Fibroblast of skin of left quadriceps (primary cell): ENCODE measurements around the gene SMAD2.
A peak's percentile ranks its signal among the peaks of the same experiment; 100 is the strongest.

Source experiments
- DNase-seq, 2 experiments: peaks; one replicate each; pipeline ENCODE4 v3.0.0-alpha.2; 2013; ENCODE audit warnings: low read depth in 2 of 2

Gene SMAD2

GRCh38 chr18:47898055-47898454 lies 32.4 kb downstream of the SMAD2 start:
- no peak for DNase-seq

GRCh38 chr18:47895565-47896250 lies 34.8 kb downstream of the SMAD2 start:
- DNase-seq: no peak

- DNase-seq: no peak
Measured at GRCh38 chr18:47893939-47894699, 36.3 kb downstream of the SMAD2 start.

DNA sequence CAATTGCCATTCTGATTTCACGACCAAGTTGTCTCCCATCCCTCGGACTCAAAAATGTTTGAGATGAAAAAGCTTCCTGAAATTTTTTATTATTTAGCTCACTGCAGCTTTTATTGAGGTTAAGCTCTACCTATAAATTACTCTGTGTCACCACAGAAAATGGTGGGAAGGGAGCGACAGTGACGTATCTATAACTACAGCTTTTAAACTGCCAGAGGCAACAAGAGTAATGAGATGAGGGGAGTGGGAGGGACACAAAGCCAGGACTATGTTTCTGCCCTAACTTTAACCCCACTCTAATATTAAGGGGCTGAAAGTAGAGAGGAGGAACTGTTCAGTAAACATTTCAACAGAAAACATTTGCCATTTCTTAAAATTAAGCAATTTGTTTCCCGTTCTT lies 37.4 kb downstream of the SMAD2 start:
- DNase-seq: no peak

- DNase-seq: no peak
Measured at GRCh38 chr18:47888156-47888555, 42.3 kb downstream of the SMAD2 start.

DNA sequence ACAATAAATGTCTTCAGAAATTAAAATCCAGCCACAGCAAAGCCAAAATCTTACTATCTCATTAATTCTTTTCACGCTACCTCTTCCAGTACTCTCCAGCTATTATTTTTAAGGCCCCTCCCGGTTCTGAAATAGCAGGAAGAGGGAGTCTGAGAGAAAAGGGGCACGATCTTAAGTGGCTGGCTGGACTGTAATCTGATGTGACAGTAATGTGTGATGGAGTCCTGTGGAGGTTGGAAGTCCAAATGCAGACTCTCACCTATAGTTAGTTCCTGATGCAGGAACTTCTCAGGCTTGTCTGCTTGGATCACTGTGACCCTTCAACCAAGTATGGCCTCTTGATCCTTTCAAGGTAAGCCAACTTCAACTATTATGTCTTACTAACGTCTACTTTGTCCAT lies 43.2 kb downstream of the SMAD2 start:
- no peak for DNase-seq

DNA sequence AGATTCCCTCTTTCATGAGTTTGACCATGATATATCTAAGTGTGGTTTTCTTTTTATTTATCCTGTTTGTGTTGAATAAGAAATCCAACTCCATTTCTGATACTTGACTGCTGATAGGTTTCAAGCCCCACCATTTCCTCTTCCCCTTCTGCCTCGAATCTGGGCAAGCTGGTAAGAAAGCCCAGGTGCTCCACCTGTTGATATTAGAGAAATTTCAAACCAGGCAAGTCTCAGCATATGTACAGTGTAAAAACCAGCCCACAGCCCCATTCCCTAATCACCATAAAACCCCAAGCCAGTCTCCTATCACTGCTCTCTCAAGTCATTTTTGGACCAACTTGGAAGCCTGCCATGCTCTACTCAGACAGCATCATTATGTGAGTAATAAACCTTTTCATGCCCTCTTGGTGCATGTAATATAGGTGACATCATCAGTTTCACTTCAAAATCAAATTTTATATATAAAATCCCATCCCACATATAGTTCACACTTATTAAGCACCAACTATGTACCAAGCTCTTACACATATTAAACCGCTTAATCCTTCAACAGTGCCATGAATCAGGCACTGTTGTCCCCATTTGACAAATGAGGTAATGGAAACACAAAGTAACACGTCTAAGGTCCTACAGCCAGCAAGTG lies 46.6 kb downstream of the SMAD2 start:
- DNase-seq: peak; percentile 22

DNA sequence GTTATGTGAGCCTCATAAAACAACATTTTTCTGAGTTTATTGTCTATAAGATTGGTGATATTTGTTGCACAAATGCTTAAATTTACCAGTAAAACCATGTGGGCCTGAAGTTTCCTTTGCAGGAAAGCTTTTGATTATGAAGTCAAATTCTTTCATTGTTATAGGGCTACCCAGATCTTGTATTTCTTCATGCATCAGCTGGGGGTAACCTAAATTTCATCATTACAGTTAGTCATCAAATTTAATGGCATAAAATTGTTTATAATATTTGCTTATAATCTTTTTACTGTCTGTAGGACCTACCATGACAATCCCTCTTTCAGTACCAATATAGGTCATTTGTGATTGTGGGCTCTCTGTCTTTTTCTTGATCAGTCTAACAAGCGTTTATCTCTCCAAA lies 47.8 kb downstream of the SMAD2 start:
- DNase-seq: peak; percentile 12 to 14

- DNase-seq: no peak
Measured at GRCh38 chr18:47881752-47882455, 48.6 kb downstream of the SMAD2 start.

GRCh38 chr18:47881042-47881441 lies 49.4 kb downstream of the SMAD2 start:
- no peak for DNase-seq

DNA sequence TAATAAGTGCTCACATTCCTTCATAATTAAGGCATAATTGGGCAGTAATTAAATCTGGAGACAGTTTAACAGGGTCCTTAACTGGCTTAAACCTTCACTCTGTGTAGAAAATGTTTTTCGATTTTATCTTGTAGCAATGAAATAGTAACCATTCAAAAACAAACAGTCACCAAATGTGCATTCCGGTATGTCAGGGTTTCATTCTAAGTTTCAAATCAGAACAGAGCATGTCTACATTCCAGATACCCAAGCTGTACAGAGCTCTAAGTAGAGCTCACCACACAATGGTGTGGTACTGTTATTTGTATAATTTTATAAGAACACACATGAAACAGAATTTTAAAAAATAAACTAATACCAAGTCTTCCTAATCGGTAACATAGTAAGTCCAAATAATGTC lies 52.6 kb downstream of the SMAD2 start:
- no peak for DNase-seq

DNA sequence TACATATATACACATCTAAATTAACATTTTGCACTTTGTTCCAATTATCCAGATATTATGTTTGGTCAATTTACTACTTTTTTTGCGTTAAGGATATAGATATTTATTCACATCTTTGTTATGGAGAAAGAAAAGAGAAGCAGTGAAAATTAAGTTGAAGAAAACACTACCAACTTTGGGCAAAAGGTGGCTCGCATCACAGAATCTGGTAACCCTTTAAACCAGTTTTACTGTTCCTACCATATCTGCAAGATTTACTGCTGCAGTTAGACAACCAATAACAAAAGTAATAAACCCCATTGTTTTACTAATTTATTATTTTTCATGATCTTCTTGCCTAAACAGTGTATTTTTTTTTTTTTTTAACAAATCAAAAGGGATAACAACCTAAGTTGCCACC lies 53.6 kb downstream of the SMAD2 start:
- no peak for DNase-seq

GRCh38 chr18:47873625-47874024 lies 56.8 kb downstream of the SMAD2 start:
- DNase-seq: no peak

- no peak for DNase-seq
Measured at GRCh38 chr18:47872426-47872825, 58.0 kb downstream of the SMAD2 start.

DNA sequence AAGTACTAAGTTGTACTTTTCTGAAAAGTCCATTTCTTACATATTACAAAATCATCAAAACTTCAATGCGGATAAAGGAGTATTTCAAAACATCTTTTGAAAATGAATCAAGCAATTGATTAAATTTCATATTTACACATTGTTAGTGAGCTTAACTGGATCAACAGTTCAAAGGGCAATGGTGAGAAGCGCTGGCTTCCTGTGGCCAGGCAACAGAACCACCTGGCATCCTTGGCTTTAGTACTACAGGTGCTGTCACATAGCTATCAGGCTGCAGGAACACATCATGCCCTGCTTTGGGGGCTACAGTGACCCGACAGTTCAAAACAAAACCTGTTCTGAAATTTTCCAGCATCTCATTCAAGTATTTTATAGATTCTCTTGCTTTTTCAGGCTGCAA lies 59.2 kb downstream of the SMAD2 start:
- DNase-seq: no peak

DNA sequence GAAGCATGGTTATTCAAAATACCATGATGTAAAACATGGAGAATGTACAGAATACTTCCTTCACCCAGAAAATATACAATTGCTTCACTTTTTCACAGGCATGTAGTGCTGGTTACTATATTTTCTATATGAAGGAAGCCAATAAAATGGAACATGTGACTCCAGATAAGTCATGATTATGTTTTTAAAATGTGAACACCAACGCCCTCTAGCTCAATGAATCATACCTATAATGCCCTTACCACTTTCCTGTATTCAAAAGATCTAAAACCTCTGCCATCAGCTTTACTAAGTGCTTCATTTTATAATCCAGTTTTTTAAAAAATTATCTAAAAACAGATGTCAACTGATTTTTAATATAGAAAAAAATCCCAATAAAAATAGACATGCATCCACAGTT lies 59.9 kb downstream of the SMAD2 start:
- DNase-seq: no peak

GRCh38 chr18:47868744-47869143 lies 61.7 kb downstream of the SMAD2 start:
- no peak for DNase-seq

DNA sequence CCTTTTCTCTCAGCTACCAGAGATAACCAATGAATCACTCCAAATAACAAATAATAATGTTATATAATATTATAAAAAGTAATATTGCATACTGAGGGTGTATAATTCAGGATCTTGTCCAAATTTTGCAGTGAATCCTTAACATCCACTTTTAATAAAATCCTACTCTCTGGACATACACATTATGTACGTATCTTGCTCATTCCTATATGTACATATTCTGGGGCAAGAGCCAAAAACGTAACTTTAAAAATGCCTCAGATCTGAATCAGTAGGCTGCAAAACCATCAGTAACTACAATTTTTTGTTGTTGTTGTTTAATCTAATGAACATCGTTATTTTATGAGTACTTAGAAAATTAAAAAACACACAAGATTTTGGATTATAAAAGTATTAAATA lies 65.3 kb downstream of the SMAD2 start:
- DNase-seq: no peak

GRCh38 chr18:47863041-47863440 lies 67.4 kb downstream of the SMAD2 start:
- DNase-seq: no peak

- DNase-seq: no peak
Measured at GRCh38 chr18:47858607-47859006, 71.9 kb downstream of the SMAD2 start.

GRCh38 chr18:47847635-47848034 lies 82.8 kb downstream of the SMAD2 start:
- DNase-seq: no peak

GRCh38 chr18:47846431-47846830 lies 84.0 kb downstream of the SMAD2 start:
- no peak for DNase-seq
